BJ (cell line): Measurements from ENCODE around the gene CCDC93. TPM values are rescaled to one million over a fixed set of nuclear protein-coding genes. Genes with fewer than 3 reads are reported as not detected.
A peak's percentile ranks its signal among the peaks of the same experiment; 100 is the strongest.

Experiments
- CTCF ChIA-PET: fragments of 350-600 bp; formaldehyde crosslinking; extraction: SDS; loops from one replicate; lab custom pipeline; 2021; ENCODE audit warnings: antibody characterized with exemption, inconsistent platforms; lab: Yijun Ruan, JAX
- POLR2A ChIA-PET: fragments of 300-600 bp; sonication (Branson Sonifier 250); formaldehyde crosslinking; extraction: SDS; loops from one replicate; lab custom pipeline; 2021; ENCODE audit warnings: antibody characterized with exemption; lab: Charles Lee
- DNase-seq: peaks from one replicate; pipeline ENCODE4 v3.0.0-alpha.2; 2011; ENCODE audit warnings: low read depth
- H3K27me3 ChIP-seq: 2 replicates; pipeline ENCODE4 v1.6.0; 2011; ENCODE audit warnings: low read length; ENCODE audit not compliant: control insufficient read depth, insufficient read depth
- H3K36me3 ChIP-seq: 2 replicates; pipeline ENCODE4 v1.5.1; 2011; ENCODE audit warnings: low read length; ENCODE audit not compliant: control insufficient read depth, insufficient read depth
- H3K4me3 ChIP-seq: 2 replicates; pipeline ENCODE4 v1.5.1; 2011; ENCODE audit warnings: low read depth, mild to moderate bottlenecking, control low read depth, low read length
- CTCF ChIP-seq: IDR thresholded peaks from 2 replicates; pipeline ENCODE4 v1.5.1; 2011; ENCODE audit warnings: low read depth, mild to moderate bottlenecking, control low read depth, inconsistent platforms, low read length, moderate library complexity; ENCODE audit not compliant: insufficient read depth
- polyA plus RNA-seq: library from polyadenylated mRNA; depleted of rRNA; stranded (reverse); fragments of >200 nt; gene quantifications from 2 replicates; pipeline ENCODE4 v1.2.3, GENCODE V29; 2011

The CCDC93 gene
- polyA plus RNA-seq, 1 experiment: 12.8 TPM

GRCh38 chr2:118059919-118060478 is 46.1 kb upstream of the CCDC93 start:
- ChIA-PET POLR2A (no interaction called here), CTCF (interaction anchor here (1.2 to 5.4 kb wide), 8 partner anchors 12 to 109 kb away, joined by 3 to 95 read pairs (median 7); no protein-coding TSS in a partner anchor)
- H3K27me3 ChIP-seq: no peaks in the 10 kb centered on the region; the same call in 1 of the 2 replicates
- no peak overlapping the region for H3K4me3 ChIP-seq
- peak; percentile 87 for DNase-seq
- TF ChIP-seq CTCF: no peak
- H3K36me3 ChIP-seq: no peaks in the 10 kb centered on the region

- DNase-seq: no peak
- CTCF ChIA-PET: interaction anchor here (1.1 to 5.4 kb wide), 3 partner anchors 10 to 26 kb away, joined by 9 to 95 read pairs (median 11); no protein-coding TSS in a partner anchor
- no peak for TF ChIP-seq CTCF
- no peaks in the 10 kb centered on the region; the same call in 1 of the 2 replicates for H3K27me3 ChIP-seq
- H3K36me3 ChIP-seq: no peaks in the 10 kb centered on the region
- POLR2A ChIA-PET: no interaction called here
- H3K4me3 ChIP-seq: no peak overlapping the region
These were observed 45.1 kb upstream of the CCDC93 start for GRCh38 chr2:118058951-118059350.

- CTCF ChIA-PET: interaction anchor here (1.5 kb wide), 1 partner anchor 10 kb away, joined by 4 read pairs; no protein-coding TSS in a partner anchor
- no peak for TF ChIP-seq CTCF
- no peak overlapping the region for H3K4me3 ChIP-seq
- no peak for DNase-seq
- H3K27me3 ChIP-seq: peaks cover 2% of the 10 kb centered on the region; the same call in 1 of the 2 replicates
- POLR2A ChIA-PET: no interaction called here
- H3K36me3 ChIP-seq: no peaks in the 10 kb centered on the region
These were observed 42.9 kb upstream of the CCDC93 start for GRCh38 chr2:118056801-118057200.

- POLR2A ChIA-PET: no interaction called here
- H3K4me3 ChIP-seq: no peak overlapping the region
- no peak for TF ChIP-seq CTCF
- H3K36me3 ChIP-seq: no peaks in the 10 kb centered on the region
- peaks cover 2% of the 10 kb centered on the region; the same call in 1 of the 2 replicates for H3K27me3 ChIP-seq
- DNase-seq: no peak
- CTCF ChIA-PET: interaction anchor here (1.5 kb wide), 1 partner anchor 10 kb away, joined by 4 read pairs; no protein-coding TSS in a partner anchor
These were observed 42.3 kb upstream of the CCDC93 start for GRCh38 chr2:118056165-118056534.

- peaks cover 2% of the 10 kb centered on the region; the same call in 1 of the 2 replicates for H3K27me3 ChIP-seq
- no peak overlapping the region for H3K4me3 ChIP-seq
- ChIA-PET CTCF (interaction anchor here (0.9 to 1.5 kb wide), 2 partner anchors 9 kb away, joined by 3 to 4 read pairs; no protein-coding TSS in a partner anchor), POLR2A (no interaction called here)
- DNase-seq: no peak
- H3K36me3 ChIP-seq: no peaks in the 10 kb centered on the region
- TF ChIP-seq CTCF: no peak
These were observed 41.8 kb upstream of the CCDC93 start for GRCh38 chr2:118055512-118056164.
